GM23248 (cell line): Measurements from ENCODE around the gene C1QTNF1.

ENCODE experiments used
- EZH2 ChIP-seq: fragments of 200-600 bp; sonication (generic); IDR thresholded peaks from 2 replicates; pipeline ENCODE4 v1.6.1; 2018; ENCODE audit warnings: antibody characterized with exemption, mild to moderate bottlenecking; ENCODE audit not compliant: insufficient read depth, poor library complexity, severe bottlenecking
- EZH2phosphoT487 ChIP-seq: fragments of 200-600 bp; sonication (generic); IDR thresholded peaks from 2 replicates; pipeline ENCODE4 v1.6.1; 2018; ENCODE audit warnings: antibody characterized with exemption, moderate library complexity, mild to moderate bottlenecking, low read depth; ENCODE audit not compliant: insufficient read depth

DNA sequence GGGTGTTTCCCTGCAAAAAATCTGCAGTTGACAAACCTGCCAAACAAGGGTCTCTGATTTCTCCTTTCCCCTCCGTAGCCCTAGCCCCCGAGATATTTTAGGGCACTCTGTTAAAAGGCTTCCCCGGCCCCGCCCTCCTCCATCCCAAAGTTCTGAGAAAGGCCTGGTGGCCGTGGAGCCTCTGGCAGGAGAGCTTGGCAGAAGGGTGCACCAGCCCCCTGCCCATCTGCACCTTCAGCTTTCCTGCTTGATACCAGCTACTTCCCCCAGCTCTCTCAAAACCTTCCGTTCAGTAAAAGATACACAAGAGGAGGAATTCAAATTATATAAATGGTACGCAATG is 13.7 kb upstream of the C1QTNF1 start:
- TF ChIP-seq EZH2 (no peak), EZH2phosphoT487 (no peak)
